GM18951 (cell line): ENCODE measurements around the gene HEXD.
"Not testable (repeated sequence)": the region's sequence is repeated elsewhere in the genome, so short reads cannot be mapped to it uniquely, and the experiment has no call there.

Source experiments
- POLR2A ChIP-seq: IDR thresholded peaks from 4 replicates; pipeline ENCODE4 v1.6.1; 2011; ENCODE audit warnings: mild to moderate bottlenecking; ENCODE audit not compliant: insufficient read length, insufficient read depth; ENCODE audit errors: extremely low read depth
- in situ Hi-C: fragments of 300-500 bp; cut with MboI; formaldehyde crosslinking; loops from one replicate; pipeline ENCODE4 v1.12.0; 2022; ENCODE audit warnings: low sequenced_read_pairs, mixed read lengths, inconsistent platforms; ENCODE audit not compliant: unreplicated experiment

The HEXD gene

DNA sequence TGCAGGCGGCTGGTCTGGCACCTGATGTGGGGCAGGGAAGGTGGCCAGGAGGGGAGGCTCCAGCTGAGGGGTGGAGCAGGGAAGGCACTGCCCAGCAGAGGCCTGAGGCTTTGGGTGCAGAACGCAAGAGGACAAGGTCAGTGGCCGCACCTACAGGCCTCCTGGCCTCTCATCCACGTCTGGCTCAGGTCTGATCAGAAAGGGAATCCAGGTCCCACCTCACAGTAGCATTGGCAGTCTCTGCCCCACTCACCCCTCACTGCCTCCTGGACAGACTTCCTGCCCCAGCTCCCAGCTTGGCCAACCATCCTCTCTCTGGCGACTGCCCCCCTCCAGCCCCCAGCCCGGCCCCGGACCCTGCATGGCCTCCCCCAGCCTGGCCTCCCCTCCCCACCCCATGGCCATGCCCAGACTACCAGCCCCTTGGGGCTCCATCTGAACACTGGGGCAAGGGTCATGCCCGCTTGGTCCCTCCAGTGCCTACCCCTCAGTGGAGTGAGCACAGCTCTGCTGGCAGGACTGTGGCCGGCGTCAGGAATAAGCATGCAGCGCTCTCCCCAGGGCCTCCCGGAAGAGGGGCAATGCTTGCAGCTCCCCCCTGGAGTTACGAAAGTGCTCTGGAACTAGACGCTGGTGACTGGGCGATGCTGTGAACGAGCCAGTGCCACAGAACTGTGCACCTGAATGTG is 42.0 kb upstream of the HEXD start:
- in situ Hi-C loops: no loop called here
- TF ChIP-seq POLR2A: no peak

DNA sequence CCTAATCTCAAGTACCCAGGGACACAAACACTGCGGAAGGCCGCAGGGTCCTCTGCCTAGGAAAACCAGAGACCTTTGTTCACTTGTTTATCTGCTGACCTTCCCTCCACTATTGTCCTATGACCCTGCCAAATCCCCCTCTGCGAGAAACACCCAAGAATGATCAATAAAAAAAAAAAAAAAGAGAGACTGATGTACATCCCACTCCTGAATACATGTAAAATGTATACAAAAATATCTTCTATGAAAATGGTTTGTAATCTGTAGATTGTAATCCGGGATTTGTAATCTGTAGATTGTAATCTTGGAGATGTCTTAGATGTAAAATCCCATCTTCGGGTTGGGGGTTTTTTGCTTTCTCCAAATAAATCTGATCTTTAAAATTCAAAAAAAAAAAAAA is 40.9 kb upstream of the HEXD start:
- in situ Hi-C loops: not testable (repeated sequence)

DNA sequence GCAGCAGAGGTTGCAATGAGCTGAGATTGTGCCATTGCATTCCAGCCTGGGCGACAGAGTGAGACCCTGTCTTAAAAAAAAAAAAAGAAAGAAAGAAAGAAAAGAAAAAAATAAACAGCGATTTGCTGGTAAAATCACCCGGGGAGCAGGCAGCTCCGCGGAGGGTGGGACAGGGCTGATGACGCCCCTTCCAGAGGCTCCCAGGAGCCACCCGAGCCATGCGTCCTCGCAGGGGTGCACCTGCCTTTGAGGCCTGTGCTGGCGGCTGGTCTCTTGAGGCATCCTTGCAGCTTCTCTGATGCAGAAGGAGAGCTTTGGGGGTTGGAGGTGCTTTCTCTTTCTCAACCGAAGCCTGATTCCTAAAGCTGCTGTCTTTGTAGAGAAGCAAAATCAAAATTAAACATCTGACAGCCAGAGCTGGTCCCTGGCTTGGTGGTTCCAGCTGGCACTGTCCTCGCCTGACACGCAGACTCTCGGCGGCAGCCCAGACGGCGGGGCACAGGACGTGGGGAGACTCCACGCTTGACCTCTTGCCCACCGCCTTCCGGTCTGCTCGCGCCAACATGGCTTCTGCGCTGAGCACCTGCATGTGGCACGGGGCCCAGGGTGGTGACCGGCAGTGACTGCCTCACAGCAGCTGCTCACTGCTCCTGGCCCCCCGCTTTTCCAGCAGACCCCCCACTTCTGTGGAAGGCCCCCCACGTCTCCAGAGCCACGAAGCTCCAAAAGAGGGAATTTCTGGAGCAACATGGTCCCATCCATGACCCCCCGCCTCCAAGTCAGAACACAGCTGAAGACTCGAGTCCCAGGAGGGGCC is 40.0 kb upstream of the HEXD start:
- no peak for TF ChIP-seq POLR2A
- in situ Hi-C loops: no loop called here

DNA sequence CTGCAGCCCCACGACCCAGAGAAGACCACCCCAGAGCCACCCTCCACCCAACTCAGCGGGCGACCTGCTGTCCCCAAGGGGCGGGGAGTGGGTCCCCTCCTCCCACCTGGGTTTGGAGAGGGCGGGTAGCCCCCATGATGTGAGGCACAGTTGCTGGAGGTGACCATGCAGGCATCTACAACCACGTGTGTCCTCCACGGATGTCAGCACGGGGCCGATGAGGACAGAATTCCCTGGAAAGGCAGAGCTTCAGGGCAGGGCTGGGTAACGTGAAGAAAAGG is 39.5 kb upstream of the HEXD start:
- in situ Hi-C loops: no loop called here
- no peak for TF ChIP-seq POLR2A

DNA sequence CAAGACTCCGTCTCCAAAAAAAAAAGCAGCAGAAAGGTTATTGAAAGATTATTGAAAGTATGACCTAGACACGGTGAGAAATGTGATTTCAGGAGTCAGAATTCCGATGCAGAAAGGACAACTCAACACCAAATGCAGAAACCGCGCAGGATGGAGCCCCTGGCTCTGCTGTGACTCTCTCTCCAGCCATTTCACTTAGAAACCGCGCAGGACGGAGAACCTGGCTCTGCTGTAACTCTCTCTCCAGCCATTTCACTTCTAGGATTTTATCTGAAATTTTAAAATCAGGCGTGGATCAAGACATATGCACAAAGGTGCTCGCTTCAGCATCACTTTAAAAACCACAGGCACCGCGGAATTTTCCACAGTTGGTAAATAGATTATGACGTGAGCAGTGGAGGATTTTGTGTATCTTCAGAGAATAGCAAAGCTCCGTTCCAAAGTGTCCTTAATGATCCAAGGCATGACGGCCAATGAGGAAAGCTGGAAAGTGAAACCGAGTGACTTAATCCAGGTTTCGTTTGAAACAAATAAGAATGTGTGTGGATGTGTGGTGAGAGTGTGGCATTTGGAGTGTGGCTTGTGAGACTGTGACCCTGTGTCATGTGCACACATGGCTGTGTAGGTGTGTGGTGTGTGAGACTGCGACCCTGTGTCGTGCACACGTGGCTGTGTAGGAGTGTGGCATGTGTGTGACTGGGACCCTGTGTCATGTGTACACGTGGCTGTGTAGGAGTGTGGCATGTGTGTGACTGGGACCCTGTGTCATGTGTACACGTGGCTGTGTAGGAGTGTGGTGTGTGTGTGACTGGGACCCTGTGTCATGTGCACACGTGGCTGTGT is 37.1 kb upstream of the HEXD start:
- in situ Hi-C loops: no loop called here
- TF ChIP-seq POLR2A: no peak

DNA sequence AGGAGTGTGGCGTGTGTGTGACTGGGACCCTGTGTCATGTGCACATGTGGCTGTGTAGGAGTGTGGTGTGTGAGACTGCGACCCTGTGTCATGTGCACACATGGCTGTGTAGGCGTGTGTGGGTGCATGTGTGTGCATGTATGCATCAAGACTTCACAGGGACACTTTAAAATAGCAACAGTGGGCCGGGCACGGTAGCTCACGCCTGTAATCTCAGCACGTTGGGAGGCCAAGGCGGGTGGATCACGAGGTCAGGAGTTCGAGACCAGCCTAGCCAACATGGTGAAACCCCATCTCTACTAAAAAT is 36.5 kb upstream of the HEXD start:
- in situ Hi-C loops: not testable (repeated sequence)

DNA sequence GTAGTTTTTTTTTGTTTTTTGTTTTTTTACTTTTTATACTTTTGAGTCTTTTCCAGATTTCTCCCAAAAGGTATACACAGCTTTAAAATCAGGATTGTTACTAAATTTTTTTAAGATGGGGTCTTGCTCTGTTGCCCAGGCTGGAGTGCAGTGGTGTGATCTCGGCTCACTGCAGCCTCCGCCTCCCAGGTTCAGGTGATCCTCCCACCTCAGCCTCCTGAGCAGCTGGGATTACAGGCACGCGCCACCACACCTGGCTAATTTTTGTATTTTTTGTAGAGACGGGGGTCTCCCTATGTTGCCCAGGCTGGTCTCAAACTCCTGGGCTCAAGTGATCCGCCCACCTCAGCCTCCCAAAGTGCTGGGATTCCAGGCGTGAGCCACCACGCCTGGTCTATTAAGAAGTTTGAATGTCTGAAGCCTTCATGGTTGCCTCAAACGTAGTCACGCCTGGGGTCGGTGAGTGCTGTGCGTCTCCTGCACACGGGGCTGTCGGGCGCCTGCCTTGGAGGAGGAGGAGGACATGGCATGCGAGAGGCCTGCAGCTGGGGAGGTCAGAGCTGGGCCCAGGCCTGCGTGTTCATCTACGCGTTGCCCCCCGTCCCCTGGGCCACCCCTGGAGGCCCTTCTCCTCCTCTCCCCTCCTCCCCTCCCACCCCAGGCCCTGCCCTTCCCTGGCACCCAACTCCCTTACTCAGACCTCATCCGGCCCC is 35.8 kb upstream of the HEXD start:
- in situ Hi-C loops: not testable (repeated sequence)

DNA sequence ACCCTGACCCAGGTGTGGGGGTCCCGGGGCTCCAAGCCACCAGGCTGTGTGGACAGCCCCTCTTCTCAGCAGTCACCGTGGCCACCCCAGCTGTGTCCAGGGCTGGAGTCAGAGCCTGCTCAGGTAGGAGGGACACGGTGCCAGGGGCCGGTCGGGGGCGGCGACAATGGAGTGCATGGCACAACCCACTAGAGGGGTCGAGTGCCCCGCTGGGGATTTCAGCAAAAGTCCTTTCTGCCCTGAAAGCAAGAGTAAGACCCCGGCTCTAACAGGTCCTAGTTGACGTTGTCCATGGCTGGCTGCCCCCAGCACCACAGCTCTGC is 35.3 kb upstream of the HEXD start:
- in situ Hi-C loops: no loop called here
- TF ChIP-seq POLR2A: no peak

DNA sequence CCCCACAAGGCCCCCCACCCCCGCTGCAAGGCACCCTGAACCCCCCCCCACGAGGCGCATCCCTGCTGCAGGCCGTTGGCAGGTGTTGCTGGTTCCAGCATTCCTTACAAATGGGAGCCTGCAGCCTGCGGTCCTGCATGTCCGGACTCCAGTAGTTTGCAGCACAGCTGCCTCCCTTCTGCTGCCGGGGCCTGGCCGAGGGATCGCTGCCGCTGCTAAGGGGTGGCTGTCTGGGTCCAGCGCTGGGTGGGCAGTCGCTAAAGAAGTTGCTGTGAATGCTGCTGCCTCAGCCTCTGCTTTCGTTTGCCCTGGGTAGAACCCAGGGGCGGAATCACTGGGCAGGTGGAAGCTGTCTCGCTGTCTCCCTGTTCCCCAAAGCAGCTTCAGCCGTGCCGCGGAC is 34.7 kb upstream of the HEXD start:
- no peak for TF ChIP-seq POLR2A
- in situ Hi-C loops: no loop called here

DNA sequence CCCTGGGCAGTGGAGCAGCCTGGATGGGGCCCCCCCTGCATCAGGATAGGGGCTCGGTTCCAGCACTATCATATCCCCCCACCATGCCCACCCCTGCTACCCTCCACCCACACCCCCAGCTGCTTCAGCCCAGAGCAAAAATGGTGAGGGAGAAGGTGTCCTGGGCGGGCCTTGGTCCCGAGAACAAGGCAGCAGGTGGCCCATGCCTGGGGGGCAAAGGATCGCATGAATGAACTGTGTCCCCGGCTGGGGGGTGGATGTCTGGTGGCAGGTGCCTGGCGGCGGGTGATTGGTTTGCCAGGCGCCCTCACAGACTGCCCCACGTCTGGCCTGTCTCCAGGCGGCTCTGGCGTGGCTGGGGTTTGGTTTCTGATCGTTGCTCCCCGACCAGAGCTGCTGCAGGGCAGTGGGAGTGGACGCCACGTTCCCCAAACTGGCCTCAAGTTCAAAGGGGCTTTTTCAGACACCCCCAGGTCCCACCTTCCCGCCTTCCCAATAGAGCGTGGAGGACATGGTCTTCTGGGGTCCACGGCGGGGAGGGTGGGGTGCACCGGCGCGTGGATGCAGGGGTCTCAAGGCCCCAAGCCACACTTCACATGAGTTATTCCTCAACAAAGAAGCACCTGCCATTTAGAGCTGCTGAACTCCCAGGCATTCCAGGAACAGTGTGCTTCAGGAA is 34.0 kb upstream of the HEXD start:
- in situ Hi-C loops: no loop called here

DNA sequence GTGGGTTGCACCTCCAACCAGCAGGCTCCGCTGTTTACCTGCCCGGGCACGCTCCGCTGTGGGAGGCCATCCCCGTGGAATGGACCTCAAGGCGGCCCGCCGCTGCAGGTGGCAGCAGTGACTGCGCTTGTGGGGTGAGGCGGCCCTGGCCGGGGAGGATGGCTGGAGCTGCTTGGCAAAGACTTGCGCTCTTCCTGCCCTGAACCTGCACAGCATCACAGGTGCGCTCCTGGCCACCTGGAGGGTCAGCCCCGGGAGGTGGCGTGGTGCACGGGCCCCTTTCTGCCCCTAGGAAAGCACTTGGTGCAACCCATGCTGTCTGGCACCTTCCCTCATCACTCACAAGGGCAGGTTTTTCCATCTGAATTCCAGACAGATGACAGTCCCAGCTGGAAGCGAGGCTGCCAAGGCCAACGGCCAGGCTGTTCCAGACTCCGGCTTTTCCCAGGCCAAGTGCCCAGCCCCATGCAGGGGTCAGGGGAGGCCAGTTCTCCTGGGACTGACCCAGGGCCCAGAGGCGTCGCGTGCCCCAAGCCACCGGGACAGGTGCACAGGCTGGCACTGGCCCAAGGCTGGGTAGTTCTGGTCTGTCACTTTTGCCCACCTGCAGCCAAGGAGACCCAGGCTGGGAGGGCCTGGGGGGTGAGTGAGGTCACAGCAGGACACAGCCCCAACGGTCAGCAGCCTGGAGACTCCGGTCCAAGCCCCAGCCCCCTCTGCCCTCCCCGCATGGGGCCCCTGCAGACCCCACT is 33.2 kb upstream of the HEXD start:
- no peak for TF ChIP-seq POLR2A

More for the DNA sequence above, 34.0 kb upstream of the HEXD start:
- TF ChIP-seq POLR2A: no peak

DNA sequence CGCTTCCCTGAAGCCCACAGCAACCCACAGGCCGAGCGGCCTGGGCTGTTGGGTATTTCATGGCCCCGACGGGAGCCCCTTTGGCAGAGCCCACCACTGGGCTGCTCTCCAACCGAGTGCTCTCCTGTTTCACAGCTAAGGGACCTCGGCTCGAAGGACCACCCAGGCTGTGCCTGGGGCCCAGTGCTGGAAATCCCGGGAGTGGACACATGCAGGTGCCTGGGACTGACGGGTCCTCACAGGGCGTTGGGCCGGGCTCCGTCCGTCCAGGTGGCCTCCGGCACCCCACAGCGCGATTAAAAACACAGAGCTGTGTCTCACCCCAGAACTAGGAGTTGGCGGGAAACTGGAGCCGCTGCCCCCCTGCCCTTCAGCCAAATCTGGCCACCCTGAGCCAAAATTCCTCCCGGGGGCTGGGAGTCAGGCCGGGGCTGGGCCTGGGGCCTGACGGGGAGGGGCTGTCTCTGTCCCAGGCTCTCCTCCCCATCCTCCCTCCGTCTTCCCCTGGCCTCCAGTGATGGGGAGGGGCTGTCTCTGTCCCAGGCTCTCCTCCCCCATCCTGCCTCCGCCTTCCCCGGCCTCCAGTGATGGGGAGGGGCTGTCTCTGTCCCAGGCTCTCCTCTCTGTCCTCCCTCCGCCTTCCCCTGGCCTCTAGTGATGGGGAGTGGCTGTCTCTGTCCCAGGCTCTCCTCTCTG is 32.4 kb upstream of the HEXD start:
- no peak for TF ChIP-seq POLR2A
- in situ Hi-C loops: no loop called here

More for the DNA sequence above, 33.2 kb upstream of the HEXD start:
- in situ Hi-C loops: no loop called here
